ENCODE measurements around the gene CTPS1. TPM values are rescaled to one million over a fixed set of nuclear protein-coding genes. Genes with fewer than 3 reads are reported as not detected.

The CTPS1 gene
- total RNA-seq, 4 donors from 2014 or later, result 9.5 to 24.3 (median 14.7) TPM

GRCh38 chr1:41017141-41018017 lies 37.9 kb downstream of the CTPS1 start:
- Histone ChIP-seq H3K9me3 (no peaks in the 10 kb centered on the region), H3K4me1 (no peaks in the 10 kb centered on the region), H3K27ac (no peak overlapping the region), H3K27me3 (no peaks in the 10 kb centered on the region), H3K4me3 (no peak overlapping the region), H3K36me3 (peaks cover 0 to 2% of the 10 kb centered on the region in 2 donors)
- in situ Hi-C loops (cut with MboI; ENCODE audit: low sequenced_read_pairs in 4 of 4) (no loop called here), intact Hi-C loops (cut with DNase I; ENCODE audit: low total_unique reads) (no loop called here)
- TF ChIP-seq POLR2A (IDR thresholded peaks at IDR 0.05) (no peak), CTCF (IDR thresholded peaks at IDR 0.05 in 4 of 5, conservative IDR thresholded peaks at IDR 0.05 in 1 of 5) (no peak)
- no peak for DNase-seq
- ATAC-seq, result no peak

GRCh38 chr1:41018018-41018410 lies 38.5 kb downstream of the CTPS1 start:
- H3K36me3 ChIP-seq, result no peaks in the 10 kb centered on the region
- H3K4me3 ChIP-seq, result no peak overlapping the region
- H3K27me3 ChIP-seq, result no peaks in the 10 kb centered on the region
- in situ Hi-C loops (cut with MboI; ENCODE audit: low sequenced_read_pairs in 4 of 4), result no loop called here
- no peak for TF ChIP-seq POLR2A (IDR thresholded peaks at IDR 0.05)
- TF ChIP-seq CTCF (IDR thresholded peaks at IDR 0.05 in 4 of 5, conservative IDR thresholded peaks at IDR 0.05 in 1 of 5), result no peak
- no peak overlapping the region for H3K27ac ChIP-seq
- intact Hi-C loops (cut with DNase I; ENCODE audit: low total_unique reads), result no loop called here
- ATAC-seq, result no peak
- H3K9me3 ChIP-seq, result no peaks in the 10 kb centered on the region
- H3K4me1 ChIP-seq, result no peaks in the 10 kb centered on the region
- no peak for DNase-seq

- intact Hi-C loops (cut with DNase I; ENCODE audit: low total_unique reads) (no loop called here), in situ Hi-C loops (cut with MboI; ENCODE audit: low sequenced_read_pairs in 4 of 4) (no loop called here)
- Histone ChIP-seq H3K36me3 (no peaks in the 10 kb centered on the region), H3K27ac (no peak overlapping the region), H3K4me1 (no peaks in the 10 kb centered on the region), H3K4me3 (no peak overlapping the region), H3K27me3 (no peaks in the 10 kb centered on the region), H3K9me3 (no peaks in the 10 kb centered on the region)
- TF ChIP-seq POLR2A (IDR thresholded peaks at IDR 0.05) (no peak), CTCF (IDR thresholded peaks at IDR 0.05 in 4 of 5, conservative IDR thresholded peaks at IDR 0.05 in 1 of 5) (no peak)
- no peak for DNase-seq
- ATAC-seq, result no peak
Measured at GRCh38 chr1:41019353-41019745, 39.9 kb downstream of the CTPS1 start.

GRCh38 chr1:41020109-41020576 lies 40.6 kb downstream of the CTPS1 start:
- intact Hi-C loops (cut with DNase I; ENCODE audit: low total_unique reads) (no loop called here), in situ Hi-C loops (cut with MboI; ENCODE audit: low sequenced_read_pairs in 4 of 4) (no loop called here)
- ATAC-seq, result no peak
- Histone ChIP-seq H3K4me1 (no peaks in the 10 kb centered on the region), H3K4me3 (no peak overlapping the region), H3K27ac (no peak overlapping the region), H3K9me3 (no peaks in the 10 kb centered on the region), H3K27me3 (no peaks in the 10 kb centered on the region), H3K36me3 (no peaks in the 10 kb centered on the region)
- no peak for DNase-seq
- no peak for TF ChIP-seq CTCF (IDR thresholded peaks at IDR 0.05 in 4 of 5, conservative IDR thresholded peaks at IDR 0.05 in 1 of 5)
- TF ChIP-seq POLR2A (IDR thresholded peaks at IDR 0.05), result no peak

Measured in gastrocnemius medialis (tissue), 4 donors.